Liver (tissue), 9 donors: Measurements from ENCODE around the gene DCAF8. TPM values are rescaled to one million over a fixed set of nuclear protein-coding genes. Genes with fewer than 3 reads are reported as not detected.

Source experiments
- DNase-seq: peaks from one replicate; pipeline ENCODE4 v3.0.0-alpha.2; 2017; ENCODE audit warnings: low spot score
- H3K27ac ChIP-seq, 2 donors: one replicate each; pipeline ENCODE4 v1.7.0; 2013; ENCODE audit warnings: inconsistent platforms in 2 of 2, low read length in 2 of 2, control low read depth in 1 of 2, low read depth in 1 of 2, mild to moderate bottlenecking in 1 of 2
- H3K27me3 ChIP-seq, 4 donors: one replicate each; pipeline versions ENCODE4 v1.6.1 to v1.7.0; 2013; ENCODE audit warnings: low read length in 3 of 4, inconsistent platforms in 1 of 4, mild to moderate bottlenecking in 1 of 4, moderate library complexity in 1 of 4; ENCODE audit not compliant: control insufficient read depth in 4 of 4, insufficient read depth in 4 of 4
- H3K36me3 ChIP-seq, 4 donors: one replicate each; pipeline versions ENCODE4 v1.6.1 to v1.7.0; 2013; ENCODE audit warnings: low read length in 3 of 4, mild to moderate bottlenecking in 3 of 4, low read depth in 1 of 4, moderate library complexity in 1 of 4; ENCODE audit not compliant: control insufficient read depth in 4 of 4, insufficient read depth in 3 of 4
- H3K4me1 ChIP-seq, 4 donors: one replicate each; pipeline versions ENCODE4 v1.6.1 to v1.7.0; 2013; ENCODE audit warnings: low read length in 3 of 4, mild to moderate bottlenecking in 3 of 4, moderate library complexity in 1 of 4; ENCODE audit not compliant: control insufficient read depth in 4 of 4, insufficient read depth in 4 of 4
- H3K4me3 ChIP-seq, 3 donors: one replicate each; pipeline versions ENCODE4 v1.6.1 to v1.7.0; 2013; ENCODE audit warnings: low read length in 3 of 3, control low read depth in 1 of 3, low read depth in 1 of 3, mild to moderate bottlenecking in 1 of 3
- H3K9ac ChIP-seq, 2 donors: one replicate each; pipeline ENCODE4 v1.7.0; 2013; ENCODE audit warnings: low read length in 2 of 2, mild to moderate bottlenecking in 2 of 2, moderate library complexity in 2 of 2, control low read depth in 1 of 2, low read depth in 1 of 2
- H3K9me3 ChIP-seq, 4 donors: one replicate each; pipeline versions ENCODE4 v1.6.1 to v1.7.0; 2013; ENCODE audit warnings: low read length in 3 of 4; ENCODE audit not compliant: control insufficient read depth in 4 of 4
- ATF3 ChIP-seq: IDR thresholded peaks from 2 replicates; pipeline ENCODE4 v1.6.1; 2016; ENCODE audit warnings: antibody characterized with exemption
- CTCF ChIP-seq: fragments of 150-350 bp; IDR thresholded peaks from 2 replicates; pipeline ENCODE4 v1.5.1; 2017; ENCODE audit warnings: improper control_type of control experiment, low read depth, low read length; ENCODE audit not compliant: missing input control
- EGR1 ChIP-seq, 2 donors: IDR thresholded peaks; 2 replicates each; pipeline ENCODE4 v1.6.1; 2016 to 2018; ENCODE audit warnings: antibody characterized with exemption in 2 of 2, low read depth in 2 of 2
- FOXA1 ChIP-seq: IDR thresholded peaks from 2 replicates; pipeline ENCODE4 v1.6.1; 2016; ENCODE audit warnings: antibody characterized with exemption
- FOXA2 ChIP-seq: IDR thresholded peaks from 2 replicates; pipeline ENCODE4 v1.6.1; 2016; ENCODE audit warnings: antibody characterized with exemption
- GABPA ChIP-seq, 2 donors: IDR thresholded peaks in 1 of 2; conservative IDR thresholded peaks in 1 of 2; 2 replicates each; pipeline ENCODE4 v1.6.1; 2016; ENCODE audit warnings: antibody characterized with exemption in 2 of 2, mild to moderate bottlenecking in 1 of 2, moderate library complexity in 1 of 2
- HNF4A ChIP-seq, 2 donors: conservative IDR thresholded peaks; 2 replicates each; pipeline ENCODE4 v1.6.1; 2016; ENCODE audit warnings: antibody characterized with exemption in 2 of 2, mild to moderate bottlenecking in 2 of 2
- HNF4G ChIP-seq: IDR thresholded peaks from 2 replicates; pipeline ENCODE4 v1.6.1; 2016; ENCODE audit warnings: antibody characterized with exemption
- JUND ChIP-seq, 2 donors: IDR thresholded peaks; 2 replicates each; pipeline ENCODE4 v1.6.1; 2016; ENCODE audit warnings: antibody characterized with exemption in 2 of 2
- MAX ChIP-seq: IDR thresholded peaks from 2 replicates; pipeline ENCODE4 v1.6.1; 2016; ENCODE audit warnings: antibody characterized with exemption
- NR2F2 ChIP-seq: IDR thresholded peaks from 2 replicates; pipeline ENCODE4 v1.6.1; 2016; ENCODE audit warnings: antibody characterized with exemption
- RAD21 ChIP-seq, 2 donors: IDR thresholded peaks; 2 replicates each; pipeline ENCODE4 v1.6.1; 2016; ENCODE audit warnings: antibody characterized with exemption in 2 of 2, mild to moderate bottlenecking in 2 of 2
- REST ChIP-seq: IDR thresholded peaks from 2 replicates; pipeline ENCODE4 v1.6.1; 2016; ENCODE audit warnings: antibody characterized with exemption, mild to moderate bottlenecking
- RXRA ChIP-seq, 2 donors: IDR thresholded peaks; 2 replicates each; pipeline ENCODE4 v1.6.1; 2017 to 2018; ENCODE audit warnings: antibody characterized with exemption in 2 of 2, mild to moderate bottlenecking in 1 of 2
- SP1 ChIP-seq: IDR thresholded peaks from 2 replicates; pipeline ENCODE4 v1.6.1; 2018; ENCODE audit warnings: antibody characterized with exemption, mild to moderate bottlenecking
- TAF1 ChIP-seq: conservative IDR thresholded peaks from 2 replicates; pipeline ENCODE4 v1.6.1; 2016; ENCODE audit warnings: antibody characterized with exemption, mild to moderate bottlenecking
- YY1 ChIP-seq: IDR thresholded peaks from 2 replicates; pipeline ENCODE4 v1.6.1; 2016; ENCODE audit warnings: antibody characterized with exemption, mild to moderate bottlenecking
- ZBTB33 ChIP-seq: IDR thresholded peaks from 2 replicates; pipeline ENCODE4 v1.6.1; 2016; ENCODE audit warnings: antibody characterized with exemption
- WGBS: extraction: QIAGEN DNeasy Blood & Tissue Kit; methylation state at CpG from one replicate; pipeline ENCODE4 v1.1.7; 2013; 5-methylcytosine and 5-hydroxymethylcytosine counted together
- polyA plus RNA-seq, 2 donors: library from polyadenylated mRNA; stranded (reverse) in 1 of 2; unstranded in 1 of 2; fragments of 200-250 nt in 1 of 2; fragments of >200 nt in 1 of 2; fragmentation: Nextera tagmentation in 1 of 2; extraction: Ambion mirVana in 1 of 2; gene quantifications; one replicate each; pipeline versions ENCODE4 v1.2.1 to v1.2.3, GENCODE V29; 2013 to 2015
- total RNA-seq, 2 donors: library from RNA; depleted of rRNA; stranded (reverse); fragments of >200 nt; gene quantifications; one replicate each; pipeline ENCODE4 v1.2.3, GENCODE V29; 2014
- donor health status: healthy.
- donor health status: healthy.
- donor health status: healthy.
- donor health status: healthy.
- donor health status: healthy.

DCAF8 gene
- total and polyA plus RNA-seq, 4 donors, result 80.3 to 199 (median 102) TPM

GRCh38 chr1:160204526-160205241, 57.7 kb downstream of the DCAF8 start:
- no peaks in the 10 kb centered on the region for H3K27me3 ChIP-seq
- no peak overlapping the region for H3K9ac ChIP-seq
- no peaks in the 10 kb centered on the region for H3K9me3 ChIP-seq
- H3K4me1 ChIP-seq, result peaks cover 3 to 15% (median 7%) of the 10 kb centered on the region in 4 donors
- 40% methylated on average over 7 of the region's 7 CpGs for WGBS
- peak overlapping the region in 1 of 2 donors; percentile 6 for H3K27ac ChIP-seq
- H3K4me3 ChIP-seq, result peak overlapping the region in 1 of 3 donors; percentile 83
- no peaks in the 10 kb centered on the region for H3K36me3 ChIP-seq
- no peak for DNase-seq
- TF ChIP-seq CTCF (no peak), MAX (no peak), ZBTB33 (no peak)

GRCh38 chr1:160200786-160201185, 61.6 kb downstream of the DCAF8 start:
- 90% methylated on average over 4 of the region's 4 CpGs for WGBS
- DNase-seq, result no peak
- H3K27ac ChIP-seq, result no peak overlapping the region
- no peaks in the 10 kb centered on the region for H3K9me3 ChIP-seq
- no peak for TF ChIP-seq CTCF
- TF ChIP-seq SP1, result no peak
- TF ChIP-seq MAX, result no peak
- no peak for TF ChIP-seq JUND (IDR thresholded peaks at IDR 0.05)
- TF ChIP-seq RXRA (IDR thresholded peaks at IDR 0.05), result no peak
- TF ChIP-seq FOXA1, result no peak
- no peak for TF ChIP-seq HNF4G
- TF ChIP-seq EGR1 (IDR thresholded peaks at IDR 0.05; ENCODE audit: low read depth in 2 of 2), result no peak
- TF ChIP-seq FOXA2, result no peak
- TF ChIP-seq GABPA (IDR thresholded peaks at IDR 0.05 in 1 of 2, conservative IDR thresholded peaks at IDR 0.05 in 1 of 2), result no peak
- TF ChIP-seq REST, result no peak
- no peak for TF ChIP-seq ZBTB33
- no peak for TF ChIP-seq HNF4A (conservative IDR thresholded peaks at IDR 0.05)
- no peak for TF ChIP-seq NR2F2
- no peak for TF ChIP-seq TAF1
- TF ChIP-seq YY1, result no peak
- TF ChIP-seq RAD21 (IDR thresholded peaks at IDR 0.05), result no peak
- no peak for TF ChIP-seq ATF3
- H3K9ac ChIP-seq, result no peak overlapping the region
- no peaks in the 10 kb centered on the region for H3K27me3 ChIP-seq
- no peaks in the 10 kb centered on the region for H3K36me3 ChIP-seq
- peaks cover 1% of the 10 kb centered on the region in 4 donors for H3K4me1 ChIP-seq
- no peak overlapping the region for H3K4me3 ChIP-seq
